ENCODE data around the gene OSBPL9. TPM values are rescaled to one million over a fixed set of nuclear protein-coding genes. Genes with fewer than 3 reads are reported as not detected.

The OSBPL9 gene
- total RNA-seq, 1 donor from 2014 or later: 55.8 TPM

GRCh38 chr1:51705035-51705434, 88.1 kb downstream of the OSBPL9 start:
- Histone ChIP-seq H3K27me3 (ENCODE audit: low read depth) (no peaks in the 10 kb centered on the region), H3K4me3 (no peak overlapping the region), H3K4me1 (peaks cover 19% of the 10 kb centered on the region), H3K9me3 (replicated peaks) (no peaks in the 10 kb centered on the region), H3K36me3 (no peaks in the 10 kb centered on the region), H3K27ac (replicated peaks) (no peak overlapping the region)
- TF ChIP-seq CTCF (IDR thresholded peaks at IDR 0.05; ENCODE audit: borderline replicate concordance): no peak
- DNase-seq: no peak
- intact Hi-C loops (cut with micrococcal nuclease): no loop called here

GRCh38 chr1:51708911-51709760, 92.2 kb downstream of the OSBPL9 start:
- Histone ChIP-seq H3K27me3 (ENCODE audit: low read depth) (no peaks in the 10 kb centered on the region), H3K4me3 (no peak overlapping the region), H3K9me3 (replicated peaks) (no peaks in the 10 kb centered on the region), H3K27ac (replicated peaks) (no peak overlapping the region), H3K36me3 (no peaks in the 10 kb centered on the region), H3K4me1 (peaks cover 10% of the 10 kb centered on the region)
- no peak for DNase-seq
- intact Hi-C loops (cut with micrococcal nuclease): no loop called here
- TF ChIP-seq CTCF (IDR thresholded peaks at IDR 0.05; ENCODE audit: borderline replicate concordance): no peak

- Histone ChIP-seq H3K36me3 (no peaks in the 10 kb centered on the region), H3K4me1 (peaks cover 11% of the 10 kb centered on the region), H3K27me3 (ENCODE audit: low read depth) (no peaks in the 10 kb centered on the region), H3K9me3 (replicated peaks) (no peaks in the 10 kb centered on the region), H3K27ac (replicated peaks) (no peak overlapping the region), H3K4me3 (no peak overlapping the region)
- no peak for DNase-seq
- no peak for TF ChIP-seq CTCF (IDR thresholded peaks at IDR 0.05; ENCODE audit: borderline replicate concordance)
- intact Hi-C loops (cut with micrococcal nuclease): no loop called here
Observed at GRCh38 chr1:51709951-51710350, 93.1 kb downstream of the OSBPL9 start.

GRCh38 chr1:51712590-51712989, 95.7 kb downstream of the OSBPL9 start:
- Histone ChIP-seq H3K9me3 (replicated peaks) (no peaks in the 10 kb centered on the region), H3K36me3 (no peaks in the 10 kb centered on the region), H3K27me3 (ENCODE audit: low read depth) (no peaks in the 10 kb centered on the region), H3K4me1 (peaks cover 14% of the 10 kb centered on the region), H3K4me3 (no peak overlapping the region), H3K27ac (replicated peaks) (no peak overlapping the region)
- TF ChIP-seq CTCF (IDR thresholded peaks at IDR 0.05; ENCODE audit: borderline replicate concordance): no peak
- DNase-seq: no peak
- intact Hi-C loops (cut with micrococcal nuclease): no loop called here

- H3K27ac ChIP-seq (replicated peaks): no peak overlapping the region
- H3K9me3 ChIP-seq (replicated peaks): no peaks in the 10 kb centered on the region
- no peak overlapping the region for H3K4me3 ChIP-seq
- intact Hi-C loops (cut with micrococcal nuclease): no loop called here
- DNase-seq: no peak
- no peaks in the 10 kb centered on the region for H3K27me3 ChIP-seq (ENCODE audit: low read depth)
- H3K4me1 ChIP-seq: peaks cover 7% of the 10 kb centered on the region
- no peak for TF ChIP-seq CTCF (IDR thresholded peaks at IDR 0.05; ENCODE audit: borderline replicate concordance)
- no peaks in the 10 kb centered on the region for H3K36me3 ChIP-seq
Observed at GRCh38 chr1:51714374-51715019, 97.6 kb downstream of the OSBPL9 start.
